HG02798 (cell line): ENCODE data around the gene WDR7.

Experiments
- ATAC-seq: cut with Tn5 transposase; IDR thresholded peaks from one replicate; pipeline ENCODE4 v1.9.1; 2021; ENCODE audit warnings: mild to moderate bottlenecking; ENCODE audit not compliant: unreplicated experiment, poor library complexity

Gene WDR7

GRCh38 chr18:56870982-56871381, 219.8 kb downstream of the WDR7 start:
- ATAC-seq: no peak

DNA sequence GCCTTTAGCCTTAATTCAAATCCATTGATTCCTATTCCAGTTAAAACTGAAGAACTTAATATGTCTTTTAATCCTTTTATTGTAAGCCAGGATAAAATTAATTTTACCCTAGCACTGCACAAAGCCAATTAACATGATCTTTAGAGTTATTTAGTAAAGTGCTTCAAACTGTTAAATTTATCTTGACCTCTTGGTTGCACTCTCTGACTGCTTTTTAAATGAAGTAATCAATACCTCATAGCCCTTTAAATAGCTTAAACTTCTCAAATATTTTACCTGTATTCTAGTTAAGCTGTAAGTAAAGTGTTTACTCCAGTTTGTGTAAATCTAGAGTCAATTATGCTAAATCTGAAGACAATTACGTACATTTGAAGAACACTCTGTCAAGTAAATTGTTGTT, 221.0 kb downstream of the WDR7 start:
- no peak for ATAC-seq

DNA sequence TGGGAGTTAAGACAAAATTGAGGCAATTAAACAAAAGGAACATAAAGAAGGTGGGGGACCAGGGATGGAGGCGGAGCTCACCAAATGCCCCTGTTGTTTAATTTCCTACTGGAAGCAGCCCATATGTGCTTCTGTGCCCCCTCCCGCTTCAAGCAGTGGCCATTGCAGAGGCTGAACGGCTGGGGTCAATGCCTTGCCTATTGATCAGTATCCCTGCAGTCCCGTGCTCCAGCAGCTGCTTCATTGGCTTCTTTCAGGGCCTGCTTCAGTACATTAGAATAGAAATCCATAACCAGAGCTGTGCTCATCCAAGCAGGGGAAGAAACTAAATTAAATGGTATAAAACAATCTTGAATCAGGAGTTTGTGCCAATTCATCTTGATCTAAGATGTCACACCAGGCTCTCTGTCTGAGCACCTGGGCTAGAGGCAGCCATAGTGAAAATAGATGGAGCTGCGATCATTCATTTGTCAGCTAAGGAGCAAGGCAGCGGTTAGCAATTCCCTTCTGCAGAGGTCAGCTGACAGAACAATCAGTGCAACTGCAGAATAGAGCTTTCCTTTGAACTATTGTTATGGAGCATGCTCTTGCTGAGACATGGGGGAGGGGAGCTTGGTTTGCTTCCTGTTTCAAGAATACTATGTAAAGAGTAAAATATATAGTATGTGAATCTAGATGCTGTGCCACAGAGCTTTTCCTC, 222.4 kb downstream of the WDR7 start:
- no peak for ATAC-seq

DNA sequence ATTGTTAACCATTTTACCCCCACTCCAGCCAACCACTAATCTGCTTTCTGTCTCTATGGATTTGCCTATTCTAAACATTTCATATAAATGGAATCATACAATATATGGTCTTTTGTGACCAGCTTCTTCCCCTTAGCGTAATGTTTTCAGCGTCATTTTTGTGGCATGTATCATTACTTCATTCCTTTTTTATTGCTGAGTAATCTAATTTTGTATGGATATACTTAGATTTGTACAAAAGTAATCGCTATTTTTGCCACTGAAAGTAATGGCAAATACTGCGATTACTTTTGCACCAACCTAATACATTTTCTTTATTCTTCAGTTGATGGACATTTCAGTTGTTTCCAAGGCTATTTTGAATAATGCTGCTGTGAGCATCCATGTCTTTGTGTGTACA, 227.6 kb downstream of the WDR7 start:
- ATAC-seq: no peak

- ATAC-seq: no peak
Measured at GRCh38 chr18:56884511-56884910, 233.4 kb downstream of the WDR7 start.

- no peak for ATAC-seq
Measured at GRCh38 chr18:56888978-56889377, 237.8 kb downstream of the WDR7 start.

DNA sequence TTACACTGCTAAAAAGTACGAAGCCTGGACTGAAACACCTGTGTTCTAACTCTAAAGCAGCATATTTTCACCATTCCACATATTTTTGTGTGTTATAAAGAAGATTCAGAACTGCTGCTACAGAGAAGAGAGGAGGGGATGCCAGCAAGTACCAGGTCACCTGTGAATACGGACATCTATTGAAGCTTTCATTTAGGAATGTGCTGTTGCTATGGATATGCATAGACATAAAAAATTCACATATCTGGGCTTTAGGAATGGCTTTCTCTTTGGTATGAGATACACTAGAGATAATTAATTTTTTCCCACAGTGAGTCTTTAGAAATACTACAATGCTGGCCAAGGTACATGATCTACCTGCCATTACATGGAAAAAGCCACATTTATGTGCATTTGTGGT, 238.5 kb downstream of the WDR7 start:
- ATAC-seq: no peak

DNA sequence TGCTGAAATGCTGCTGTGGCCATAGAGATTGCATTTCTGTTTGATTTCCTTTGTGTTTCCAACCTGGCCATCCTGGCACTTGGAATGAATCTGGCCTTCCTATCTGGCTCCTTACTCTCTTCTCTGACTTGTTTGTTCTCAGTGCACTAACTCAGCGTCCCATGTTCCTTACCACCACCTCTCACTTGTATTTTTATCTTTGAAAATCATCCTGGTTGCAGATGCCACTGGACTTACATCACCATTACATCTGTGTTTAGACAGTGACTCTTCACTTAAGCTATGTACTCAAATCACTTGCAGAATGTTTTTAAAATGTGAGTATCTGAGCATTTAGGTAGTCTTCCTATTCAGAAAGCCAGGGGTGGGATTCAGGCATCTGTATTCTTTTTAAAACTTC, 239.5 kb downstream of the WDR7 start:
- no peak for ATAC-seq

GRCh38 chr18:56891116-56891515, 240.0 kb downstream of the WDR7 start:
- ATAC-seq: no peak

- no peak for ATAC-seq
Measured at GRCh38 chr18:56891870-56892269, 240.7 kb downstream of the WDR7 start.

DNA sequence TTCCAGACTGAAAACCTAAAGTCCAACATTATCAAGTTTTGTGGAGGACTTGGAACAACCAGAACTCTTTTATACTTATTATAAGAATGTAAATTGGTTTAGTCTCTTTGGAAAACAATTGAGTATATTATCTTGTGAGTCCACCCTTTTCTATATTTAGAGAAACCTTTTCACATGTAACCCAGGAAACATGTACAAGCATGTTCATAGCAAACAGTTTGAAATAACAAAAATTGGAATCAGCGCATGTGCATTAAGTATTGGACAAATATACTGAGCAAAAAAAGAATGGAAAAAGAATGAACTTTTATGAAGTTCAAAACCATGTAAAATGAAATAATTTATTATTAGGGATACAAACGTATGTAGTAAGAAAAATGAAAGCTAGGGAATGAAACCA, 246.0 kb downstream of the WDR7 start:
- ATAC-seq: no peak

DNA sequence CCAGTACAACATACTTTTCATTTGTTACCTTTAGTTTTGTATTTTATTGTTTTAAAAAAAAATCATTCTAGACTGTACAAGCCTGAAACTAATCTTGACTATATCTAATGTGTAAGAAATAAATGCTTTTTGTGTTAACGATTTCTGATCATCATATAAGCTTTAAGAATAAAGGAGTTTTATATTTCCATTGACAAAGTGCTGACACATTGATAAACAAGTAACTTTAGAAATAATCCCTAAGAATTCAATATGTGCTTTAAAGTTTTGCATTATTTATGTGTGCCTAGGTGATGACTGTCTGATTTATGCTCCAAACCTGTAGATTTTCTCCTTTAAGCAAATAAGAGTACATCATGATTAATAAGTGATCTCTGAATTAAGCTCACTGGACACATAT, 248.5 kb downstream of the WDR7 start:
- ATAC-seq: no peak

- no peak for ATAC-seq
Measured at GRCh38 chr18:56900195-56901094, 249.3 kb downstream of the WDR7 start.

DNA sequence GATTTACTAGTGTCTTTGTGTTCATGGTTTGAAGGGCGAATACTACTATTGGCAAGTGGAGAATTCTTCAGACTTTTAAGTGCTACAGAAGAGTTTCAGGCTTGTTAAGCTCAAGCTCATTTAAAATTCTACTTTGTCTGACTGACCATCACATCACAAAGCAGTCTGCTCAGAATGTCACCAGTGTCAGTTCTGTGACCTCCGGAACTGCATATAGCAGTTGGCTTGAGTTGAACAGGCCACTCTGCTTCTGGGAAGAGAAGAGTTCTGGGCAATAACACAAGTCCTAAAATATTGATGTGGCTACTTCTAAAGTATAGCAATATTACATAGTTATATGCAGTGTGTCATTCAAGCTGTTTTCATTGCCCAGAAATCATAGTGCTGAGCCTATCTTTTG, 250.8 kb downstream of the WDR7 start:
- ATAC-seq: no peak

DNA sequence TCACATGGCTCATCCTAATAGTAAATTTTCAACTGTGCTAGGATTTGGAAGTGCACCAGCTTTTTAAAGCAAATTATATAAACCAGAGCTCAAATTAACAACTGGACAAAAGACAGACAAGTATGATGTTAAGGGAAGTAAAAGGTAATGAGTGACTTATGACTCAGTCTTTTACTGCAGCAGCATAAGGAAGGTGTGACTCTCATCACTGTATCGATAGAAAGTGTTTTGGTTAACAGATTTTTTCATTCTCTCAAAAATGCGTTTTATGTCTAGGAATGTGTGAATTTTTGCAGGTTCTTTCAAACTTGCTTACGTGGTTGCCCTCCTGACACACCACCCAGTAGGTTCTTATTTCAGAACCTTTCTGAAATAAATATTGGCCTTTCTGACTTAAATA, 251.5 kb downstream of the WDR7 start:
- no peak for ATAC-seq

DNA sequence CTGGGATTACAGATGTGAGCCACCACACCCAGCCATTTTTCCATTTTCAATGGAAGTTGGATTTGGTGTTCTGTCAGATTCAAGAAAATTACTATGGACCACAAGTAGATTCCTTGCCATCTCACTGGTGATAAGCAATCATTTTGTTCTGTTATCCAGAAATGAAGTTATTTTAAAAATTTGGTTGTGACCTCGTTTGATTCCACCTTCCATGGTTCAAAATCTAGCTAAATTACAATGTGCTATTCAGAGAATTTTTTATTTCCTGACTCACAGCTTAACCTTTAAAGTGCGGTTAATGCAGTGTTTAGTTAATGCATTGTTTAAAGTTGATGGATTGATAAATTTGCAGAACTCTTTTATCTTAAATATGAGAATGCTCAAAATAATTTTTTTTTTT, 252.5 kb downstream of the WDR7 start:
- ATAC-seq: no peak

DNA sequence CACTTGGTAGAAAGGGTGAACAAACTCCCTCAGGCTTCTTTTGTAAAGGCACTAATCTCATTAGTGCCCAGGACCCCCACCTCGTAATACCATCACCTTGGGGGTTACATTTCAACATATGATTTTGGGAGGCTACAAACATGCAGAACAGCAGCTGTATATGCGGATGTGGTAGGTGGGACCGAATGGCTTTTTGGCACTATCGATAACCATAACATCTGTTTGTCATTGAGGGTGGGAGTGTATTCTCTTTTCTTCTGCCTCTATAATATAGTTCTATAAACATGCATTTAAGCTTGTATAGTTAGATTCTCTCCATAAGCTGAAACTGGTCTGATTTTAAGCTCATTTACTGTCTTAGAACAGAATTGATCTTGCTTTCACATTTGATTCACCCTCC, 256.6 kb downstream of the WDR7 start:
- ATAC-seq: no peak

GRCh38 chr18:56910237-56910636, 259.1 kb downstream of the WDR7 start:
- ATAC-seq: no peak

DNA sequence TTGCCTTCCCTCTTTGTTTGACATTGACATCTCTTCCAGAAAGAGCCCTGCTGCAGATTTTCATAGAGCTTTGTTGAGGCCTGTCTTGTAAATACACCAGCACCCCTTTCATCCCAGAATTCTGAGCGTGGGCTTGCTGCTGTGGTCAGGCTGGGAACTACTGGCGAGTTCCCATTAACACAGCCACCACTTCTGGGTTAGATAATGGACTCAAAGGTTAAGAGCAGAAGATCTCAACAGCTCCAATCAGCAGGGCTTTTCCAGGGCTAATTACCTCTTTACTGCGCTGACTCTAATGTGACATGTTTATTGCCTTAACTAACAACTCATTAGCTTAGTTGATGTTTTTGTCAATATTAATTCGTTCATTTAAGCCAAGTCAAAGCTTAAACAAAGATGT, 259.8 kb downstream of the WDR7 start:
- ATAC-seq: no peak

DNA sequence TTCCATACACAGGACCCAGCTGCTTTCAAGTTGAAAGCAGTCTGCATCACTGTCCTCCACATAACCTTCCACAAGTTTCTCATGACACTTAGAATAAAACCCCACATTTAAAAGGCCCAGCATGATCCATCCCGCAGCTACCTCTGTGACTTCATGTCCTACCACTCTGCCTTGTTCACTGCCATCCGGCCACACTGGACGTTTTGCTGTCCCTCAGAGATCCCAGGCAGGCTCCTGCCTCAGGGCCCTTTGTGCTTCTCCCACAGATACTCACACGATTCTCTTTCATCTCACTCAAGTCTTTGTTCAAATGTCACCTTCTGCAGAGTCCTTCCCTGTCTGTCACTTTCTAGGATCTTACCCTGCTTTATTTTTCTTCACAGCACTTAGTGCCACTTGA, 262.8 kb downstream of the WDR7 start:
- no peak for ATAC-seq

DNA sequence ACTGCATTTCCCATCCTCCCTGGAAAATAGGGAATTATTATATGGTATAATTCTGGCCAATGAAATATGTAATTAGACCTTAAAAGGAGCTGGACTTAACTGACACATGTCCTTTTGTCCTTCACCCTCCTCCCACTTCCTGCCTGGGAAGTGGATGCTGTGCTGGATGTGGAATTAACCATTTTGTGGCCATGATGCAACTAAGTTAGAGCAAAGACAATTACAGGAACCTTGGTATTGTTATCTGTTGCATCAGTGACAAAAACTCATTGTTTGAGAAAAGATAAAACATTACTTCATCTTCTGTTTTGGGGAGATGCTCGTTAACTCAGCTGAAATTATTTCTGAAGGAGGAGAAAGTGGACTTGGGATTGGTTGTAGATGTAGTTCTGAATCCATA, 268.0 kb downstream of the WDR7 start:
- no peak for ATAC-seq
